GM19043 (cell line): ENCODE data around the gene MLLT3.
"Not testable (repeated sequence)": the region's sequence is repeated elsewhere in the genome, so short reads cannot be mapped to it uniquely, and the experiment has no call there.

Experiments
- ATAC-seq: cut with Tn5 transposase; IDR thresholded peaks from one replicate; pipeline ENCODE4 v1.9.1; 2021; ENCODE audit warnings: low read depth; ENCODE audit not compliant: unreplicated experiment

The MLLT3 gene

GRCh38 chr9:20599195-20599594, 23.1 kb downstream of the MLLT3 start:
- no peak for ATAC-seq

- no peak for ATAC-seq
These were observed 23.9 kb downstream of the MLLT3 start for GRCh38 chr9:20598367-20598766.

- no peak for ATAC-seq
These were observed 24.4 kb downstream of the MLLT3 start for GRCh38 chr9:20597862-20598261.

- ATAC-seq, result no peak
These were observed 27.7 kb downstream of the MLLT3 start for GRCh38 chr9:20594608-20595007.

- no peak for ATAC-seq
These were observed 28.8 kb downstream of the MLLT3 start for GRCh38 chr9:20593537-20593936.

- no peak for ATAC-seq
These were observed 29.2 kb downstream of the MLLT3 start for GRCh38 chr9:20593105-20593504.

- ATAC-seq, result no peak
These were observed 29.6 kb downstream of the MLLT3 start for GRCh38 chr9:20592673-20593072.

- ATAC-seq, result no peak
These were observed 31.1 kb downstream of the MLLT3 start for GRCh38 chr9:20591223-20591622.

- ATAC-seq, result no peak
These were observed 37.2 kb downstream of the MLLT3 start for GRCh38 chr9:20584968-20585643.

GRCh38 chr9:20583088-20583487, 39.2 kb downstream of the MLLT3 start:
- not testable (repeated sequence) for ATAC-seq

- no peak for ATAC-seq
These were observed 40.1 kb downstream of the MLLT3 start for GRCh38 chr9:20582150-20582549.

GRCh38 chr9:20580673-20581072, 41.6 kb downstream of the MLLT3 start:
- no peak for ATAC-seq

GRCh38 chr9:20579524-20580314, 42.6 kb downstream of the MLLT3 start:
- no peak for ATAC-seq

- ATAC-seq, result peak; percentile 53
These were observed 49.3 kb downstream of the MLLT3 start for GRCh38 chr9:20573023-20573422.

GRCh38 chr9:20570756-20571155, 51.5 kb downstream of the MLLT3 start:
- ATAC-seq, result no peak

- ATAC-seq, result no peak
These were observed 52.2 kb downstream of the MLLT3 start for GRCh38 chr9:20570087-20570486.

- ATAC-seq, result no peak
These were observed 52.8 kb downstream of the MLLT3 start for GRCh38 chr9:20569525-20569924.

- no peak for ATAC-seq
These were observed 53.9 kb downstream of the MLLT3 start for GRCh38 chr9:20568400-20568799.

- ATAC-seq, result no peak
These were observed 55.9 kb downstream of the MLLT3 start for GRCh38 chr9:20566401-20566800.

GRCh38 chr9:20564650-20565049, 57.6 kb downstream of the MLLT3 start:
- no peak for ATAC-seq

GRCh38 chr9:20563917-20564316, 58.4 kb downstream of the MLLT3 start:
- ATAC-seq, result no peak

- no peak for ATAC-seq
These were observed 60.2 kb downstream of the MLLT3 start for GRCh38 chr9:20562051-20562450.
